Stimulated activated CD8-positive, alpha-beta memory T cell treated with anti-CD3 and anti-CD28 coated beads, Interleukin-15, amount 100 ng/mL, for 48 hours (primary cell): Measurements from ENCODE around the gene ZC3H7B.
"Not testable (repeated sequence)": the region's sequence is repeated elsewhere in the genome, so short reads cannot be mapped to it uniquely, and the experiment has no call there.

Experiments
- DNase-seq, 2 donors: peaks; one replicate each; pipeline ENCODE4 v3.0.0-alpha.2; 2020; ENCODE audit warnings: low read depth in 2 of 2

Gene ZC3H7B

GRCh38 chr22:41382610-41383009, 81.3 kb downstream of the ZC3H7B start:
- DNase-seq: no peak

DNA sequence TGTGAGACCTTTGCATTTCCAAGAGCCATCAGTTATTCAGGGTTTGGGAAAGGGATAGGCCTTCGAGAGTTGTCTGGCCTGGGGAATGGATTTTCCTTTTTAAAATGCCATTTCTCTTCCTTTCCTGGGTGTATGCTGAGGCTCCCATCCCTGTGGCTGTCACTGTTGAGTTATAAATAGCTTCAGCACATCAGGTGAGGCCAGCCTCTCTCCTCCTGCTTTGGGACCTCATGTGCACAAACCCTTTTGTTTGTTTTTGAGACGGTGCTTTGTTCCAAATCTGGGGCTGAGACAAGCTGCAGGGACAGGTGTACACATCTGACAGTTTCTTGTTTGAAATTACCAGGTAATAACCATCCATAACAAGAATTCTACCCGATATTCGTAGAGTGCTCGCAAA, 81.8 kb downstream of the ZC3H7B start:
- no peak for DNase-seq

- no peak for DNase-seq
Observed at GRCh38 chr22:41384128-41384527, 82.8 kb downstream of the ZC3H7B start.

DNA sequence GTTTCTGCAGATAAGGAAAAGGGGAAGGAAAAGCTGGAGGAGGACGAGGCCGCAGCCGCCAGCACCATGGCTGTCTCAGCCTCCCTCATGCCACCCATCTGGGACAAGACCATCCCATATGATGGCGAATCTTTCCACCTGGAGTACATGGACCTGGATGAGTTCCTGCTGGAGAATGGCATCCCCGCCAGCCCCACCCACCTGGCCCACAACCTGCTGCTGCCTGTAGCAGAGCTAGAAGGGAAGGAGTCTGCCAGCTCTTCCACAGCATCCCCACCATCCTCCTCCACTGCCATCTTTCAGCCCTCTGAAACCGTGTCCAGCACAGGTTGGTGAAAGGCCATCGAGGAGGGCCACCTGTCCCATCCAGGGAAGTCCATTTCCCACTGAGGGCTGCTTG, 86.0 kb downstream of the ZC3H7B start:
- DNase-seq: no peak

GRCh38 chr22:41394012-41394356, 92.7 kb downstream of the ZC3H7B start:
- no peak for DNase-seq

GRCh38 chr22:41395531-41396240, 94.4 kb downstream of the ZC3H7B start:
- no peak for DNase-seq

GRCh38 chr22:41397143-41397811, 96.0 kb downstream of the ZC3H7B start:
- no peak for DNase-seq

- DNase-seq: no peak
Observed at GRCh38 chr22:41398921-41399320, 97.6 kb downstream of the ZC3H7B start.

GRCh38 chr22:41401781-41402648, 100.7 kb downstream of the ZC3H7B start:
- no peak for DNase-seq

GRCh38 chr22:41402851-41403250, 101.5 kb downstream of the ZC3H7B start:
- not testable (repeated sequence) for DNase-seq

DNA sequence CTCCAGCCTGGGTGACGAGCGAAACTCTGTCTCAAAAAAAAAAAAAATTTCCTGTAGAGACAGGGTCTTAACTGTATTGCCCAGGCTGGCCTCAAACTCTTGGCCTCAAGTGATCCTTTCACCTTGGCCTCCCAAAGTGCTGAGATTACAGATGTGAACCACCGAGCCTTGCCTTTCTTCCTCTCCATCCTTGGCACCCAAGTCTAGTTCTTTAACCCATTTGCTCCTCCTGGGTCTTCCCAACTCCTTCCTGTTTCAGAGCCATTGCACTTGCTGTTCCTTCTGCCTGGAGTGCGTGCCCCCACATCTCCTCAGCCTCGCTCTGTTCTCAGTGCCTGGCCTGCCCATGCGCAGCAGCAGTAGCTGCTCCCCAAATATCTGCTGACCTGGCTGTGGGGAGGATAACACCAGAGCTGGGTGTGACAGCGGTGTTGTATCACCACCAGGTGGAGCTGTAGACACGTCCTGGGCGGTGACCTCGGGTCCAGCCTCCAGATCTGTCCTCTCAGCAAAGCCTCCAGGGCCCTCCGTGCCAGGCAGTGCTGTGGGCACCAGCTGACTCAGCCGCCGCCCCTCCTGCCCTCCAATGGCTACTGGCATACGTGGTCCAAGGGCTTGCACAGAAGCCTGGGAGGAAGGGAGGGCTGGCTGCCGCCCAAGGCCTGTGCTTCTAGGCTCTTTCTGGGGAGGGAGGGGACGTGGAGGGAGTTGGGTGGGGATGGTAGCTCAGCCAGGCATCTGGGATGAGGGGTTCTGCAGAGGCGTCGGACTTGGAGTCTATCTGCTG, 102.4 kb downstream of the ZC3H7B start:
- peak; percentile 75 to 77 for DNase-seq

GRCh38 chr22:41405588-41405987, 104.3 kb downstream of the ZC3H7B start:
- peak; percentile 38 to 43 for DNase-seq

- no peak for DNase-seq
Observed at GRCh38 chr22:41406410-41406809, 105.1 kb downstream of the ZC3H7B start.

- no peak for DNase-seq
Observed at GRCh38 chr22:41407433-41407832, 106.1 kb downstream of the ZC3H7B start.

GRCh38 chr22:41408665-41409064, 107.3 kb downstream of the ZC3H7B start:
- no peak for DNase-seq
